AG04449 (cell line): ENCODE results near the gene ITGA11.

Experiments
- CTCF ChIA-PET: fragments of 350-600 bp; formaldehyde crosslinking; extraction: SDS; loops from one replicate; lab custom pipeline; 2021; ENCODE audit warnings: antibody characterized with exemption; lab: Yijun Ruan, JAX
- POLR2A ChIA-PET: fragments of 400-600, 350-600 bp; formaldehyde crosslinking; extraction: SDS; loops from one replicate; lab custom pipeline; 2020; ENCODE audit warnings: antibody characterized with exemption, inconsistent platforms; lab: Yijun Ruan, JAX
- DNase-seq: peaks from one replicate; pipeline ENCODE4 v3.0.0-alpha.2; 2010; ENCODE audit warnings: low read depth, low spot score
- H3K4me3 ChIP-seq: 2 replicates; pipeline ENCODE4 v1.5.1; 2011; ENCODE audit warnings: low read depth, mild to moderate bottlenecking, control low read depth, low read length
- TF ChIP-seq, protein P1 (sequence below): IDR thresholded peaks from one replicate; pipeline ENCODE4 v1.5.1; 2011; ENCODE audit warnings: mild to moderate bottlenecking, moderate library complexity, low read length, control low read depth, inconsistent platforms; ENCODE audit not compliant: insufficient read depth; ENCODE audit errors: missing control alignments

The ITGA11 gene

DNA sequence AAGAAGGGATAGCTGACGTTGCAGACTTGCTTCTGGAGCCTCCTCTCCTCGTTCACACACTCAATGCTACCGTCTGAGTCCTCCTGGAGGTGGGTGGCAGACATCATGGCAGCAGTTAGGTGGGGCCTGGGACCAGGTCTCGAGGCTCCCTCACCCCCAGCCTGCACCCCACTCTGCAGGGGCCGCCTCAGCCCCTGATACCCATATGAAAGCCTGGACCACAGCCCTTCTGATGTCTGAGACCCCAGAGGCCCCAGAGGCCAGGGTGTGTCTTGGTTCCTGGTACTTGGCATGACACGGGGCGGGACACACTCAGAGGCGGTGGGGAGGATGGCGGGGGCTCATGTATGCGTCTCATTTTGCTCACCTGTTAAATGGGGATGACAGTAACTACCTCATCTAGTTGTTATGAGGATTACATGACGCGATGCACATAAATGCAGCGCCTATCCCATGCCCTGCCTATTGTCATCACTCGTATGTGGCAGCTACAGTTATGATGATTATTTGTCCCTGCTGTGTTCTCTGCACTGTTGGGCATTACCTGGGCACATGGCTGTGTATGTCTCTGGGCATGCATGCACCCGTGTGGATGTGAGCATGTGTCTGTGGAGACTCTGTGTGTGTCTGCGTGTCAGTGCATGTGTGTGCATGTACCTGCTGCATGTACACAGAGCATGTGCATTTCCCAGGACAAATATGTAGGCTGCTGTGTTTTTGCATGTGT is 114.5 kb downstream of the ITGA11 start:
- H3K4me3 ChIP-seq = no peak overlapping the region
- TF ChIP-seq, protein P1, sequence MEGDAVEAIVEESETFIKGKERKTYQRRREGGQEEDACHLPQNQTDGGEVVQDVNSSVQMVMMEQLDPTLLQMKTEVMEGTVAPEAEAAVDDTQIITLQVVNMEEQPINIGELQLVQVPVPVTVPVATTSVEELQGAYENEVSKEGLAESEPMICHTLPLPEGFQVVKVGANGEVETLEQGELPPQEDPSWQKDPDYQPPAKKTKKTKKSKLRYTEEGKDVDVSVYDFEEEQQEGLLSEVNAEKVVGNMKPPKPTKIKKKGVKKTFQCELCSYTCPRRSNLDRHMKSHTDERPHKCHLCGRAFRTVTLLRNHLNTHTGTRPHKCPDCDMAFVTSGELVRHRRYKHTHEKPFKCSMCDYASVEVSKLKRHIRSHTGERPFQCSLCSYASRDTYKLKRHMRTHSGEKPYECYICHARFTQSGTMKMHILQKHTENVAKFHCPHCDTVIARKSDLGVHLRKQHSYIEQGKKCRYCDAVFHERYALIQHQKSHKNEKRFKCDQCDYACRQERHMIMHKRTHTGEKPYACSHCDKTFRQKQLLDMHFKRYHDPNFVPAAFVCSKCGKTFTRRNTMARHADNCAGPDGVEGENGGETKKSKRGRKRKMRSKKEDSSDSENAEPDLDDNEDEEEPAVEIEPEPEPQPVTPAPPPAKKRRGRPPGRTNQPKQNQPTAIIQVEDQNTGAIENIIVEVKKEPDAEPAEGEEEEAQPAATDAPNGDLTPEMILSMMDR = no peak
- POLR2A ChIA-PET = no interaction called here
- CTCF ChIA-PET = interaction anchor here (1.2 to 1.4 kb wide), 2 partner anchors 20 to 64 kb away, joined by 3 to 6 read pairs; no protein-coding TSS in a partner anchor
- no peak for DNase-seq

DNA sequence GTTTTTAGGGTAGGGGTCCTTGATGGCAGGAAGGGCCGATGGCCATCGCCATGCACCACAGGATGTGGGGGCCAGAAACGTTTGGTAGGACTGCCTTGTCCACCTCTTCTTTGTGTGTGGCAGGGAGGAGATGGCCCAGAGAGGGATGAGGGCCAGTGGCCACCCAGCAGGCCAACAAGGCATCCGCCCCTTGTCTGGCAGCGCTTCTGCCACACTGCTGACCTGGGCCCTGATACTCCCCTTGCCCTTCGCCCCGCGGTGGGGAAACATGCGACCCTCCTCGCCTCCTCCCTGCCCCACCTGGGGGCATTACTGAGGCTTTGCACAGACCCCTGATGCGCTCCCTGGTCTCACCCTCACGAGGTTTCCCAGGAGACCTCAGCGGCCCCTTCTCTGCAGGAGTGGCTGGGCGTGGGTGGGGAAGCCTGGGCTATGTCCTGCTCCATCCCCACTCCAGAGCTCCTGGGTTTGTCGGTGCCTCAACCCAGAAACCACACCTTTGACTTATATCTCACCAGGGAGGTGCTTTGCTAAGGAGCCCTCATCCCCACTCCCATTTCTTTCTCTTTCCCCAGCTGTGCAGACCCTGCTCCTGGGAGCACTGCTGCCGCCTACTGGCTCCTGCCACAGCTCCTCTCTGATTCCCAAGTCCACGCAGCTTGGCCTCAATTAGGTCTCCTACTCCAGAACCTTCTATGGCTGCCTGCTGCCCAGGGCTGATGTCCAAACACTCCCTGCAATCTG is 115.7 kb downstream of the ITGA11 start:
- POLR2A ChIA-PET = no interaction called here
- no peak overlapping the region for H3K4me3 ChIP-seq
- no peak for DNase-seq
- TF ChIP-seq, protein P1 = peak; percentile 24
- CTCF ChIA-PET = interaction anchor here (0.6 to 2.6 kb wide), 7 partner anchors 11 to 234 kb away, joined by 3 to 18 read pairs (median 3); no protein-coding TSS in a partner anchor

DNA sequence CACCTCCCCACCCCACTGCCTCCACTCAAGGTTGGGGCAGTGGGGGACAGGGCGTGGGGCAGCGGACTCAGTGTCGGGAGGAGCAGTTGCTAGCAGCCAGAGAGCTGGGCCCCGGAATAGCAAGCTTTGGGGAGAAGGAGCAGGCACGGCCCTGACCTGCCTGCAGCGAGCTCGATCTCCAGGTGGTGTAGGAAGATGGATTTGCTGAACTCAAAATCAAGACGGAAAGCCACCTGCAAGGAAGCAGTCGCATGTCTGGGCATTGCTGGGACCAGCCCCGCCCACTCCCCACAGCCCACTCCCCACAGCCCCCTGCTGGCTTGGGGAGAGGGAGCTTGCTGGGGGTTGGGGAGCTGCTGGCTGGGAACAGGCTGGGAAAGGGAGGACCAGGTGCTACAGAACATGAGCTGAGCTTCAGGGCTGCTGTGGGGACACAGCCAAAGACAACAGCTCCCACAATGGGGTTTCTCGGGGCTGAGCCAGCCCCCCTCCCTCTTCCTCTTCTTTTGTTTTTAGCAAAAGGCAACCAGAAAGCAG is 116.4 kb downstream of the ITGA11 start:
- TF ChIP-seq, protein P1 = no peak
- ChIA-PET CTCF (interaction anchor here (0.8 to 2.6 kb wide), 5 partner anchors 10 to 234 kb away, joined by 3 to 18 read pairs (median 4); no protein-coding TSS in a partner anchor), POLR2A (no interaction called here)
- DNase-seq = no peak
- H3K4me3 ChIP-seq = no peak overlapping the region

DNA sequence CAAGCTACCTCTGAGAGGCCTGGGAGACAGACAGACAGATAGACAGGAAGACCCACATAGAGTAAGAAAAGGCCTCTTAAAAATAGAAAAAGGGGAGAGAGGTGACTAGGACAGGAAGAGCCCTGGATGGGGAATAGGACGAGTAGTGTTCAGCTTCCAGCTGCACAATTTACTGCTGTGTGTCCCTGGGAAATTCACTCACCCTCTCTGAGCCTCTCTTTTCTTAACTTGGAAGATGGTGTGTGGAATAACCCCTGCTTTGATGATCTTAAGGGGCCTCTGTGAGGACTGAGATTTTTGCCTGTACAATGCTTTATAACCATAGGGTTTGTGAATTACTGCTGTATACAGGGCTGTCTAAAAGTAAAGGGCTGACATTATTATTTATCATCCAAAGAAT is 116.9 kb downstream of the ITGA11 start:
- ChIA-PET POLR2A (no interaction called here), CTCF (interaction anchor here (0.8 to 2.6 kb wide), 4 partner anchors 9 to 234 kb away, joined by 3 to 18 read pairs (median 4); no protein-coding TSS in a partner anchor)
- DNase-seq = no peak
- TF ChIP-seq, protein P1 = no peak
- H3K4me3 ChIP-seq = no peak overlapping the region

DNA sequence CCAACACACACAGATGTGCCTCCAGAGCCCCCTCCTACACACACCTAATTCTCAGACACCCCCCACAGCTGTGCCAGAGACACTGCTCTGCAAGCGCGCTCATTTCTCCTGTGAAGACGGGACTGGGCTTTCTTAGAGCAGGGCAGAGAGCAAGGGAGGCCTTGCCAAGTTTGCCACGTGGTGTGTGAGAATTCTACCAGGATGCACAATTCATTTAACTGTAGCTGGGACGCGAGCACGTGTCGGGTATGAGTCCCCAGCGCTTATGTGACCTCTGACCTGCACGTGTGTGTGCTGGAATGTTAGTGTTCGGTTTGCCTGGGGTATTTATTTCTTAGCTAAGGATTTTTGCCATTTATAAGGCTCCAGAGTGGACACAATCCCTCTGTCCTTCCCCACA is 117.4 kb downstream of the ITGA11 start:
- H3K4me3 ChIP-seq = no peak overlapping the region
- TF ChIP-seq, protein P1 = no peak
- CTCF ChIA-PET = interaction anchor here (0.9 to 2.6 kb wide), 3 partner anchors 9 to 63 kb away, joined by 3 to 18 read pairs (median 4); no protein-coding TSS in a partner anchor
- POLR2A ChIA-PET = no interaction called here
- DNase-seq = no peak
